HG03045 (cell line): ENCODE data around the gene LTB4R.

Experiments
- ATAC-seq: cut with Tn5 transposase; IDR thresholded peaks from one replicate; pipeline ENCODE4 v1.9.1; 2021; ENCODE audit warnings: mild to moderate bottlenecking, moderate library complexity; ENCODE audit not compliant: unreplicated experiment

LTB4R gene, protein sequence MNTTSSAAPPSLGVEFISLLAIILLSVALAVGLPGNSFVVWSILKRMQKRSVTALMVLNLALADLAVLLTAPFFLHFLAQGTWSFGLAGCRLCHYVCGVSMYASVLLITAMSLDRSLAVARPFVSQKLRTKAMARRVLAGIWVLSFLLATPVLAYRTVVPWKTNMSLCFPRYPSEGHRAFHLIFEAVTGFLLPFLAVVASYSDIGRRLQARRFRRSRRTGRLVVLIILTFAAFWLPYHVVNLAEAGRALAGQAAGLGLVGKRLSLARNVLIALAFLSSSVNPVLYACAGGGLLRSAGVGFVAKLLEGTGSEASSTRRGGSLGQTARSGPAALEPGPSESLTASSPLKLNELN

DNA sequence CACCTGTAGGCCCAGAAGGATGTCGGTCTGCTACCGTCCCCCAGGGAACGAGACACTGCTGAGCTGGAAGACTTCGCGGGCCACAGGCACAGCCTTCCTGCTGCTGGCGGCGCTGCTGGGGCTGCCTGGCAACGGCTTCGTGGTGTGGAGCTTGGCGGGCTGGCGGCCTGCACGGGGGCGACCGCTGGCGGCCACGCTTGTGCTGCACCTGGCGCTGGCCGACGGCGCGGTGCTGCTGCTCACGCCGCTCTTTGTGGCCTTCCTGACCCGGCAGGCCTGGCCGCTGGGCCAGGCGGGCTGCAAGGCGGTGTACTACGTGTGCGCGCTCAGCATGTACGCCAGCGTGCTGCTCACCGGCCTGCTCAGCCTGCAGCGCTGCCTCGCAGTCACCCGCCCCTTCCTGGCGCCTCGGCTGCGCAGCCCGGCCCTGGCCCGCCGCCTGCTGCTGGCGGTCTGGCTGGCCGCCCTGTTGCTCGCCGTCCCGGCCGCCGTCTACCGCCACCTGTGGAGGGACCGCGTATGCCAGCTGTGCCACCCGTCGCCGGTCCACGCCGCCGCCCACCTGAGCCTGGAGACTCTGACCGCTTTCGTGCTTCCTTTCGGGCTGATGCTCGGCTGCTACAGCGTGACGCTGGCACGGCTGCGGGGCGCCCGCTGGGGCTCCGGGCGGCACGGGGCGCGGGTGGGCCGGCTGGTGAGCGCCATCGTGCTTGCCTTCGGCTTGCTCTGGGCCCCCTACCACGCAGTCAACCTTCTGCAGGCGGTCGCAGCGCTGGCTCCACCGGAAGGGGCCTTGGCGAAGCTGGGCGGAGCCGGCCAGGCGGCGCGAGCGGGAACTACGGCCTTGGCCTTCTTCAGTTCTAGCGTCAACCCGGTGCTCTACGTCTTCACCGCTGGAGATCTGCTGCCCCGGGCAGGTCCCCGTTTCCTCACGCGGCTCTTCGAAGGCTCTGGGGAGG, at the start of gene LTB4R:
LTB4R (plus strand) TSS at position 857 of the 959 bp plus-strand sequence. CDS start 4,150 bp downstream, outside the sequence.
- ATAC-seq, result peak; percentile 62

- ATAC-seq, result no peak
Observed at GRCh38 chr14:24261969-24262327, 49.4 kb upstream of the LTB4R start.

GRCh38 chr14:24262821-24263733, 48.2 kb upstream of the LTB4R start, which contains the start of gene TGM1:
TSS of gene TGM1 (minus strand) at chr14:24263177. CDS start at chr14:24262352, 825 bp downstream.
- no peak for ATAC-seq

GRCh38 chr14:24263848-24264247, 47.5 kb upstream of the LTB4R start:
- no peak for ATAC-seq

DNA sequence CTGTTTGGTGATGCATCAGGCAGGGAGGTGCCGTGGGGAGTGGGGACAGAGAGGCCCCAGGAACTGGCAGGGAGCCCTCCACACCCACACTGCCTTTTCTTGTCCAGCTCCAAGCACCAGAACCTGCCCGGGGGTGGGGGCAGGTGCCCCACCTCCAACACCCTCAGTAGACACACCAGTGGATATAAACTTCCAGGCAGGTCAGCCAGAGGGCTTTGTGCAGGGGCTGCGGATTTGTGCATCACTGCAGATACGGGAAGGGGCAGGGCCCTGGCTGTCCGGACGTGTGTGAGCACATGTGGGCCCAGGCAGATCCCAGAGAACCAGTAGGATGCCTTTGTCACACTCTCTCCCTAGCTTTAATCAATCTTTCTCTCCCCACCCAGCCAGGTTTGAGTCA, 47.0 kb upstream of the LTB4R start:
- ATAC-seq, result no peak

DNA sequence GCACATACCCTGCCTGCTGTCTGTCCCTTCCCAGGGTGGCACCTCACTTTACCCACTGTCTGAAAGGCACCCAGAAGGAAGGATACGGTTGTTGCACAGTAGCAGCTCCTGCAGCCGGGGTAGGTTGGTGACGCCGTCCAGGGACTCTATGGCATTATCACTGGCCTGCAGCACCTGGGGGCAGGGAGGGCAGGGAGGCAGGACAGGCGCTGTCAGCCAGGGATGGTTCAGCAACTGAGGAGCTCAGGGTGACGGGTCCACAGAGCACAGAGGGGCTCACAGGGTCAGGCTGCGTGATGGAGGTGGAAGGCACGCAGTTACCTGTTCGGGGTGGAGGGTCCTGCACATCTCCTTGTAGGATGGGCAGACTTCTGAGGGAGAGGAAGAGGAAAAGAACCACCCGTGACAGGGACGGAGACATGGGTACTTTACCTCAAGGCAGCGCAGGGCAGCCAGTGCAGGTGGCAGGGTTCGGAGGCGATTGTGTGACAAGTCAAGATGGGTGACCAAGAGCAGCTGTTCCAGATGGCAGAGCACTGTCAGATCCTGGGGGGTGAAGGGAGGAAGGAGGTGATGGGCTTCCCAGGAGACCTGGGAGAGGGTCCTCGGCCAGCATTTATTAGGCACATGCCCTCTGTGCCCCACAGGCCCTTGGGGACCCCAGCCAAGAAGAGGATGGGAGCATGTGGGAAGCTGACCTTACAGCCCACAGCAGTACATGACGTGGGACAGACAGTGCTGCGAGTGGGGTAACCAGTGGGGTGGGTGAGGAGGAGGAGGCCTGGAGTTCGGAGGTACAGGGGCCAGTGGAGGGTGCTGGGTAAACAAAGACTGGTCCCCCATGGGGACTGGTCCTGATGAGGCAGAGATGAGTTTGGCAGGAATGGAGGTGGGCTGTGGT, 44.7 kb upstream of the LTB4R start:
- ATAC-seq, result no peak

DNA sequence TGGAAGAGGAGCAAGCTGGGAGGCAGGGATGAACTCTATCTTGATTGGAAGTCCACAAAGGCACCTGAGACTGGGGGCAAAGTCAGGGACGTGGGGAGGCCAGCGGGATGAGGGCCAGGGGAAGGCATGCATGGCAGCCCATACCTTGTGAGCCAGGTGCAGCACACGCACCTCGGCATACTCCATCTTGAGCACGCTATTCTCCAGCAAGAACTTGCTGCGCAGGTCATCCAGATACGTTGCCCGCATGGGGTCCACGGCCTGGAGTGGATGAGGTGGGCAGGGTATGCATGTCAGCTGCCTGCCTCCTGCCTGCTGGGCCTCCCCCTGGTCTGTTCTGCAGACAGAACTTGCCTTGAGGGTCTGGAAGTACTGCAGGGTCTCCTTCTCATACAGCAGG, 43.8 kb upstream of the LTB4R start:
- no peak for ATAC-seq

DNA sequence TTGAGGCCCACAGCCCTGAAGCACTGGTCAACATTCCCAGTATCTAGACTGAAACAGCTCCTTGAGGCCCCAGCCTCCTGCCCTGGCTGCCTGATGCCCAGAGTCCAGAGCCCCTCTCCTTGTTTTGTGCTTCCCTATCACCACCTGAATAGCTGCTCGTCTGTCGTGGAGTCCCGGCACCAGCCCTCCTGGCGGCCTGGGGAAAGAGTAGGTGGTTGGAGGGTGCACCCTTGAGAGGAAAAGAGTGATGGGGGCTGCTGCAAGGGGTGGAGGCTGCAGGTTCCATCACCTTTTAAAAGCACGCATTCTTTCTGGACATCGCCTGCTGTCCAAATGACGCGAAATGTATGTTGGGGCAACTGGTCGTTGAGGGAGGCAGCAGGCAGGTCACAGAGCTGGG, 43.1 kb upstream of the LTB4R start:
- ATAC-seq, result no peak

- no peak for ATAC-seq
Observed at GRCh38 chr14:24269368-24269767, 41.9 kb upstream of the LTB4R start.

GRCh38 chr14:24269910-24270536, 41.3 kb upstream of the LTB4R start:
- ATAC-seq, result no peak

- ATAC-seq, result no peak
Observed at GRCh38 chr14:24270537-24271133, 40.7 kb upstream of the LTB4R start.

- ATAC-seq, result peak; percentile 92
Observed at GRCh38 chr14:24271134-24271833, 40.0 kb upstream of the LTB4R start, which contains the start of gene RABGGTA. TSS of gene RABGGTA (minus strand) at chr14:24271597. CDS start at chr14:24271115, 482 bp downstream.

GRCh38 chr14:24271834-24272263, 39.5 kb upstream of the LTB4R start:
- no peak for ATAC-seq

- ATAC-seq, result no peak
Observed at GRCh38 chr14:24272467-24272866, 38.8 kb upstream of the LTB4R start.

- ATAC-seq, result no peak
Observed at GRCh38 chr14:24273422-24273998, 37.8 kb upstream of the LTB4R start.

GRCh38 chr14:24274101-24274543, 37.2 kb upstream of the LTB4R start:
- ATAC-seq, result peak; percentile 30

GRCh38 chr14:24277071-24277470, 34.2 kb upstream of the LTB4R start:
- ATAC-seq, result no peak
